GM12874 (cell line): Measurements from ENCODE around the gene EVI5L.

ENCODE experiments used
- TF ChIP-seq, protein P1 (sequence below): IDR thresholded peaks from 2 replicates; pipeline ENCODE4 v1.5.1; 2011; ENCODE audit warnings: low read depth, mild to moderate bottlenecking, control low read depth, low read length, moderate library complexity; ENCODE audit not compliant: insufficient read depth

EVI5L gene

DNA sequence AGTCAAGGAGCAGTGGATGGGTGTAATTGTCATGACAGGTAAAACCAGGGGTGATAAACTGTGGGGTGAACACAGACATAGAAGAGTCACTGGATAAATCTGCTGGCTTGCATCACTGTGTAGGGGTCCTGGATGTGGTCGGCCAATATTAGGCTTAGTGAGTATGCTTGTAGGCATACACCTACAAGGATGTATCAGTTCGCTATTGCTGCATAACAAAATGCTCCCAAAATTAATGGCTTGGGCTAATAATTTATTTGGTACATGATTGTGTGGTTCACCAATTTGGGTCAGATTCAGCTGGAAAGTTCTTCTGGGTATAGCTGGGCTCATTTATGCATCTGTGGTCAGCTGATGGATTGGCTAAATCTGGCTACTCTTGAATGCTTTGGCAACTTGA is 11.2 kb upstream of the EVI5L start:
- TF ChIP-seq, protein P1, sequence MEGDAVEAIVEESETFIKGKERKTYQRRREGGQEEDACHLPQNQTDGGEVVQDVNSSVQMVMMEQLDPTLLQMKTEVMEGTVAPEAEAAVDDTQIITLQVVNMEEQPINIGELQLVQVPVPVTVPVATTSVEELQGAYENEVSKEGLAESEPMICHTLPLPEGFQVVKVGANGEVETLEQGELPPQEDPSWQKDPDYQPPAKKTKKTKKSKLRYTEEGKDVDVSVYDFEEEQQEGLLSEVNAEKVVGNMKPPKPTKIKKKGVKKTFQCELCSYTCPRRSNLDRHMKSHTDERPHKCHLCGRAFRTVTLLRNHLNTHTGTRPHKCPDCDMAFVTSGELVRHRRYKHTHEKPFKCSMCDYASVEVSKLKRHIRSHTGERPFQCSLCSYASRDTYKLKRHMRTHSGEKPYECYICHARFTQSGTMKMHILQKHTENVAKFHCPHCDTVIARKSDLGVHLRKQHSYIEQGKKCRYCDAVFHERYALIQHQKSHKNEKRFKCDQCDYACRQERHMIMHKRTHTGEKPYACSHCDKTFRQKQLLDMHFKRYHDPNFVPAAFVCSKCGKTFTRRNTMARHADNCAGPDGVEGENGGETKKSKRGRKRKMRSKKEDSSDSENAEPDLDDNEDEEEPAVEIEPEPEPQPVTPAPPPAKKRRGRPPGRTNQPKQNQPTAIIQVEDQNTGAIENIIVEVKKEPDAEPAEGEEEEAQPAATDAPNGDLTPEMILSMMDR = no peak

DNA sequence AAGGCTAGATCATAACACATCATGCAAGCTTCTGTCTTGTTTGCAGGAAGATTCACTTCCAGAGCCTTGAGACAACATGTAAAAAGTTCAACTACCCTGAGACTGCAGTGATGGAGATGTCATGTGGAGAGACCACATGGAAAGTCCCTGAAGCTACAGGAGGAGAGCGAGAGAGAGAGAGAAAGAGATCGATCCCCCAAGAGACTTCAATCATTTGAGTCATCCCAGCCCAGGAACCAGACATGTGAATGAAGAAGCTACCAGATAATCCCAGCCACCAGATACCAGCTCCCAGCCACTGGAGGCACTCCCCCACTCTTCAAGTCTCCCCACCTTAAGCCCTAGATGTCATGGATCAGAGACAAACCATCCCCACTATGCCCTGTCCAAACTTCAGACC is 10.7 kb upstream of the EVI5L start:
- TF ChIP-seq, protein P1 = no peak

DNA sequence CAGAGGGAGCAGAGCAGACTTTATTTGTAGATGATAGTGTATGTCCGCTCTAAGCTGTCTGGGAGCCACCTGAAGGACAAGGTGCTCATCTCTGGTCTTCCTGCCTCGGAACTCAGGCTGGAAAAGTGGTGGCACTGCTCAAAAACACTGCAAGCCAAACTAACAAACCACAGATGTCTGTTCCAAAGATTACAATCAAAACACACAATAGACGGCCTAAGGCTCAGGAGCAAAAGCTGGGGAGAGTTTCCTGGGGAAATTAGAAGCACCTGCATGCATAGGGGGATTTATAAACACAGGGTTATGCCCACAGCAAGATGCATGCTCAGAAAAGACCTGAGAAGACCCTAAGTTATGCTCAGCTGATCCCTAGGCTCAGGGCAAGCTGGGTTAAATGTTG is 9.4 kb upstream of the EVI5L start:
- TF ChIP-seq, protein P1 = no peak

DNA sequence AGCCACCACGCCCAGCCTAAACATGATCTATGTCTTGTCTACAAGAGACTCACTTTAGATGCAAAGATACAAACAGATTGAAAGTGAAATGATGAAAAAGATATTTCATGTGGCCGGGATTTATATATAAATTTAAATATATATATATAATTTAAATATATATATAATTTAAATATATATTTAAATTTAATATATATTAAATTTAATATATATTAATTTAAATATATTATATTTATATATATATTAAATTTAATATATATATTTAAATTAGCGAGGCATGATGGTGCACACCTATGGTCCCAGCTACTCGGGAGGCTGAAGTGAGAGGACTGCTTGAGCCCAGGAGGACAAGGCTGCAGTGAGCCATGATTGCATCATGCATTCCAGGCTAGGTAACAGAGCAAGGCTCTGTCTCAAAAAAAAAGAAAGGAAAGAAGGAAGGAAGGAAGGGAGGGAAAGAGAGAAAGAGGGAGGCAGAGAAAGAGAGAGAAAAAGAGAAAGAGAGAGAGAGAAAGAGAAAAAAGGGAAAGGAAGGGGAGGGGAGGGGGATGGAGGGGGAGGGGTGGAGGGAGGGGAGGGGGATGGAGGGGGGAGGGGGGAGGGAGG is 7.0 kb upstream of the EVI5L start:
- TF ChIP-seq, protein P1 = no peak

DNA sequence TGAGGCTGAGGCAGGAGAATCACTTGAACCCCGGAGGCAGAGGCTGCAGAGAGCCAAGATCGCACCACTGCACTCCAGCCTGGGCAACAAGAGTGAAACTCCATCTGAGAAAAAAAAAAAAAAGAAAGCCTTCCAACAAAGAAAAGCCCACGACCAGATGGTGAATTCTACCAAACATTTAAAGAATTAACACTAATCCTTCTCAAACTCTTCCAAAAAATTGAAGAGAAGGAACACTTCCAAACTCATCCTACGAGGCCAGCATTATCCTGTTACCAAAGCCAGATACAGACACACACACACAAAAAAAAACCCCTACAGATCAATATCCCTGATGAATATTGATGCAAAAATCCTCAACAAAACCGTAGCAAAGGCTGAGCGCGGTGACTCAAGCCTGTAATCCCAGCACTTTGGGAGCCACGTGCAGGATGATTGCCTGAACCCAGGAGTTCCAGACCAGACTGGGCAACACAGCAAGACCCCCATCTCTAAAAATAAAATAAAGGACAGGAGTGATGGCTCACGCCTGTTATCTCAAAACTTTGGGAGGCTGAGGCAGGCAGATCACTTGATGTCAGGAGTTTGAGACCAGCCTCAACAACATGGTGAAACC is 6.2 kb upstream of the EVI5L start:
- TF ChIP-seq, protein P1 = no peak

DNA sequence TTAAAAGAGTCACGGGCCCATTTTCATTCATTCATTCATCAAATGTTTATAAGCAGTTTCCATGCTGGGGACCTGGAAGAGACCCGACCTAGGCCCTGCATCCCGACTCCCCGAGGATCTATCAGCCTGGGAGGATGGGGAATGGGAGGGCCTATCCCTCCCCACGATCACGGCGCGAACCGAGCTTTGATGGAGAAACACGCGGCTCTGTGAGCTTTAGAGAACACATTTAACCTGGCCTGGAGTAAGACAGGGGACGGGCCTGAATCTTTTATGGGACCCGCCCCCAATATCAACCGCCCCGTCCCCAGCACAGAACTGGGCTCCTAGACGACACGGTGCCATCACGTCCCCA is 875 bp upstream of the EVI5L start:
- TF ChIP-seq, protein P1 = no peak

DNA sequence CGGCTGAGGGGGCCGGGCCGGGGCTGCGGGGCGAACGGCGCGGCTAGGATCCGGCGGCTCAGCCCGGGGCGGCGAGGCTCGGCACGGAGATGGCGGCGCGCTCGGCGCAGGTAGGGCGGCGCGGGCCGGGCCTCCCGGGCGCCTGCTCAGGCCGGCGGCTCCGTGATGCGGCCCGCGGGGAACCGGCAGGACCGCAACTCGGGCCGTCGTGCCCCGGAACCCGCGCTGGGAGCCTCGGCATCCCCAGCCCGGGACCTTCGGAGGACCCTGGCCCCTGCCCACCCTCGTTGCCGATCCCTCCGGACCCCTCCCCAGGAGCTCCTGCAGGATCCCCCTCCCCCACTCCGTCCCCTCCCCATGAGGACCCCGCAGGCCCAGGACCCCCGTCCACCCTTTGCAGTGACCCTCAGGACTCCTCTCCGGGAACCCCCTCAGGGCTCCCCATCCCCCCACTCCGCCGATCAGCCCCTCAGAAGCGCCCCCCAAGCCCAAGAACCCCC is 304 bp downstream of the EVI5L start:
- TF ChIP-seq, protein P1 = no peak
